AG10803 (cell line): ENCODE results near the gene CCDC91.

Source experiments
- DNase-seq: peaks from one replicate; pipeline ENCODE4 v3.0.0; 2010; ENCODE audit warnings: low read depth
- H3K4me3 ChIP-seq: 2 replicates; pipeline ENCODE4 v1.5.1; 2011; ENCODE audit warnings: mild to moderate bottlenecking, low read length, control low read depth
- TF ChIP-seq, protein P1 (sequence below): conservative IDR thresholded peaks from 2 replicates; pipeline ENCODE4 v1.5.1; 2011; ENCODE audit warnings: mild to moderate bottlenecking, low read length, control low read depth, inconsistent platforms

The CCDC91 gene

DNA sequence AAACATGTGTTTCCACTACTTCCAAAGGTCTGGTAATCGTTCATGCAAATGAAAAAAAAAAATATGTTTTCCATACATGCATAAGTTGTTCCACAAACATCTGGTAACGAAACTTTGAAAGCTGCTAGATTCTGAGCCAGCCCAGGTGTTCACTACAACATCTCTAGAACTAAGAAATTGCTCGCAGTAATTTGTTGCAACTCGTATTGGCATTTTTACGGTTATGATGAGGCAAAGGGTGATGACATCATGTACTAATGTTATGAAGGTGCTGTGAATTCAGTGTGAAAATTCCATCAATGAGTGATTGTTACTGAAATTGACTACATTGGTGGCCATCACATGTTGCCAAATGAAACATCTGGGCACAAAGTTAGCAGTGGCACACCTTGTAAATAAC lies 31.9 kb upstream of the CCDC91 start:
- H3K4me3 ChIP-seq, result no peak overlapping the region
- TF ChIP-seq, protein P1, sequence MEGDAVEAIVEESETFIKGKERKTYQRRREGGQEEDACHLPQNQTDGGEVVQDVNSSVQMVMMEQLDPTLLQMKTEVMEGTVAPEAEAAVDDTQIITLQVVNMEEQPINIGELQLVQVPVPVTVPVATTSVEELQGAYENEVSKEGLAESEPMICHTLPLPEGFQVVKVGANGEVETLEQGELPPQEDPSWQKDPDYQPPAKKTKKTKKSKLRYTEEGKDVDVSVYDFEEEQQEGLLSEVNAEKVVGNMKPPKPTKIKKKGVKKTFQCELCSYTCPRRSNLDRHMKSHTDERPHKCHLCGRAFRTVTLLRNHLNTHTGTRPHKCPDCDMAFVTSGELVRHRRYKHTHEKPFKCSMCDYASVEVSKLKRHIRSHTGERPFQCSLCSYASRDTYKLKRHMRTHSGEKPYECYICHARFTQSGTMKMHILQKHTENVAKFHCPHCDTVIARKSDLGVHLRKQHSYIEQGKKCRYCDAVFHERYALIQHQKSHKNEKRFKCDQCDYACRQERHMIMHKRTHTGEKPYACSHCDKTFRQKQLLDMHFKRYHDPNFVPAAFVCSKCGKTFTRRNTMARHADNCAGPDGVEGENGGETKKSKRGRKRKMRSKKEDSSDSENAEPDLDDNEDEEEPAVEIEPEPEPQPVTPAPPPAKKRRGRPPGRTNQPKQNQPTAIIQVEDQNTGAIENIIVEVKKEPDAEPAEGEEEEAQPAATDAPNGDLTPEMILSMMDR, result no peak
- DNase-seq, result no peak

DNA sequence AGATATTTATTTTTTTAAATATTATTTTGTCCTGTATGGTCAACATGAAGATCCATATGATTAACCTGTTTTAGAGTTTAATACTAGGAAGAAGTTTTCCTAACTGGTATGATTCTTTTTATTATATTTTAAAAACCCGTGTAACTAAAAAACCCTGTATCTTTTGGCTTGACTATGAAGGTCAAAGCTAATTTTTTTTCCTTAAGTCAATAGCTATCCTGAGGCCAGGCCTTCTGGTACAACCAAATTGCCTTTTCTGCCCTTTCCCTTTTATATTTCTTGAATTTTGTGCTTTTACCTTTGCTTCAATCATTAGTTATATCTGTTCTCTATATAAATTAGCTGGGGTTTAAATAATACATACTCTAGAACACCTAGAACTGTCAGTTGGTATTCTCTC lies 30.6 kb upstream of the CCDC91 start:
- TF ChIP-seq, protein P1, result no peak
- no peak for DNase-seq
- no peak overlapping the region for H3K4me3 ChIP-seq

DNA sequence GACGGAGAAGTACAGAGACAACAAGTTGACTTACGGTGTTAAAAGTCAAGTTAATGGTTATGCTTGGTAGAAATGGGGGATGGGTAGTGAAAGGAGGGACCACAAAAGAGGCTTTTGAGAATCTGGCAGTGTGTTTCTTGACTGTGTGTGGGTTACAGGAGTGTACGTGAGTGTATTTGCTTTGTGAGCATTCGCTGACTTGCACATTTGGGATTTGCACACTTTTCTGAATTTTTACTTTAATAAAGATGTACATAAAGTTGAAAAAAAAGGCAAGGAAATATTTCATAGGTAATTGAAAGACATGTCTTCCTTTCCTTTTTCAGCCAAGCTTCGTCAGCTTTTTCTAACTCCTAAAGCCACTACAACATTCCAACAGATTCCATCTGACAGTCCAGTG lies 28.6 kb upstream of the CCDC91 start:
- DNase-seq, result no peak

DNA sequence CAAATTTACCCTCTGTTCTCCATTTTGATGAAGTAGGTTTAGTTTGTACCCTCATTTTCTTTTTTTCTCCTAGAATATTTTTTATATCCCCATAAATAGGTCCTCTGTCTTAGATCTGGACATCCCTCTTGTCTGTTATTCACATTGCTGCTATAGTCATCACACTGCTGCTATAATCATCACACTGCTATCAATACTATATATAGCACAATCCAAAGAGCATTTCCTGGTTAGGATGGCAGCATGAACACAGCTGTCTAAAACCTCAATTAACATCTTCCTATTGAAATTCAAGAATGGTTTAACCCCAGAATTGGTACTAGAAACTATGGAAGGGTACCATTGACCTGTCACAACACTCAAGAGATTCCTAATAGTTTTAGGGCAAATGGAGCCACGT lies 27.6 kb upstream of the CCDC91 start:
- TF ChIP-seq, protein P1, result no peak
- no peak for DNase-seq
- no peak overlapping the region for H3K4me3 ChIP-seq

More for the DNA sequence above, 28.6 kb upstream of the CCDC91 start:
- TF ChIP-seq, protein P1, result no peak
- no peak overlapping the region for H3K4me3 ChIP-seq

DNA sequence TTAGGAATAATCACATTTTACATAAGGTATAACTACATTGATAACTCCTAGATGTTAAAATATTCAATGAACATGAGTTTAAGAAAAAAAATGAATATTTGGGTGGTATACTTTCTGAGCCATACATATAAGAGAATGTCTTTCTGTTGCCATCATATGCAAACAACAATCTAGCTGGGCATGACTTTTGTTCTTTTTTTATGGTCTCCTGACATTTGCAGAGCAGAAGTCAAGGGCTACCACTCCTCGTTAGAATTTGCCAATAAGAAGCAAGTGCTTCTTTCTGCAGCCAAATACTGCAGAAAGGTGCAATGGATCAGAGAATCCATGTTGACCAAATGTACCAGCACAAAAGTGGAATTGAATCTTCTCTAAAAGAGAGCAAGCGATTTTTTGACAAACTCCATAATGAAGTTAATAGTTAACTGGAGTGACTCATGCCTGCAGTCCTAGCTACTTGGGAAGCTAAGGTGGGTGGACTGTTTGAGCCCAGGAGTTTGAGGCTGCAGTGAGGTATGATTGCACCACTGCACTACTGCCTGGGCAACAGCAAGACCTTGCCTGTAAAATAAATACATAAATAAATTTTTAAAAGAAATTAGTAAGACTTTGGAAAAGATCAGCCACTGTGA lies 25.5 kb upstream of the CCDC91 start:
- DNase-seq, result no peak
- TF ChIP-seq, protein P1, result no peak
- H3K4me3 ChIP-seq, result no peak overlapping the region

DNA sequence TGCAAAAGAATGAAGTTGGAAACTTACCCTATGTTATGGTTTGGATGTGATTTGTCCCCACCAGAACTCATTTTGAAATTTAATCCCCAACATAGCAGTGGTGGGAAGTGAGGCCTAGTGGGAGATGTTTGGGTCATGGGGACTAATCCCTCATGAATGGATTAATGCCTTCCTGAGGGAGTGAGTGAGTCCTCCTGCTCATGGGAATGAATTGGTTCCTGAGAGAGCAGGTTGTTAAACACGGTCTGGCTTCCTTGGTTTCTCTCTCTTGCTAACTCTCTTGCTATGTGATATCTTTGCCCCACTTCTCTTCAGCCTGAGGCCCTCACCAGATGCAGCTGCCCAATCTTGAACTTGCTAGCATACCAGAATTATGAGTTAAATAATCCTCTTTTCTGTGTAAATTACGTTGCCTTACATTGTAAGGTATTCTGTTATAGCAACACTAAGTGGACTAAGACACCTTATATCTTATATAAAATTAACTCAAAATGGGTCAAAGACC lies 22.2 kb upstream of the CCDC91 start:
- DNase-seq, result no peak
- TF ChIP-seq, protein P1, result no peak
- no peak overlapping the region for H3K4me3 ChIP-seq

DNA sequence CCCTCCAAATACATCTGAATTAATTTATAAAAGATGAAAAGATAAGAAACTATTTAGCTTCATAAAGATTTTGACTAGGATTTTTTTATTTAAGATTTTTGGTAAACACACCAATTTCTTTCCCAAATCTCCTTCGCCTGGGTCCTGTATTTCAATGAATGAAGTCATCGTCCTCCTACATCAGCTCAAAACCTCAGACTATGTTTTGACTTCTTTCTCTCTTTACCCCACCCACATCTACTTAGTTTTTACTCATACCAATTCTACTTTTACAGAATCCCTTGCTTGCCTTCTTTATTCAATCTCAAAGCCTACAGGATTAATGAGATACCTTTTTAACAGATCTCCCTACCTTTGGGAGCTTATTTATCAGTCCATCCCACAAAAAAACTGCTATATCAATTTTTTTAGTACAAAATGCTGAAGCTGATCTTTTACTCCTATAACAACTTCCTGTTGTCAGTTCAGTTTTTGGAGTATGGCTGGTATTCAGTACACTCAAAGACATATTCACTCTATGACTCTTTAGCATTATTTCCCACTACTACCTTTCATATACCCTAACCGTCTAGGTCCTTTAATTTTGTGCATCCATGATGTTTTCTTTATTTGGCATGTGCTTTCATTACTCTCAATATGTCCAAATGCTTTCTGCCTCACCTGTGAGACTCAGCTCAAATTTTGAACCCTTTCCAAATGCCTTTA lies 18.7 kb upstream of the CCDC91 start:
- no peak overlapping the region for H3K4me3 ChIP-seq
- TF ChIP-seq, protein P1, result no peak
- peak; percentile 3 for DNase-seq
